B cell (primary cell): ENCODE results near the gene RASSF9.

Source experiments
- EZH2 ChIP-seq: IDR thresholded peaks from 2 replicates; pipeline ENCODE4 v1.6.1; 2012; ENCODE audit warnings: borderline replicate concordance, low read depth, mild to moderate bottlenecking, moderate library complexity, low read length; ENCODE audit not compliant: insufficient read depth, poor library complexity, severe bottlenecking
- TF ChIP-seq, protein P1 (sequence below): fragments of 200-600 bp; IDR thresholded peaks from one replicate; pipeline ENCODE4 v1.8.0; 2022; ENCODE audit warnings: antibody characterized with exemption, mild to moderate bottlenecking

DNA sequence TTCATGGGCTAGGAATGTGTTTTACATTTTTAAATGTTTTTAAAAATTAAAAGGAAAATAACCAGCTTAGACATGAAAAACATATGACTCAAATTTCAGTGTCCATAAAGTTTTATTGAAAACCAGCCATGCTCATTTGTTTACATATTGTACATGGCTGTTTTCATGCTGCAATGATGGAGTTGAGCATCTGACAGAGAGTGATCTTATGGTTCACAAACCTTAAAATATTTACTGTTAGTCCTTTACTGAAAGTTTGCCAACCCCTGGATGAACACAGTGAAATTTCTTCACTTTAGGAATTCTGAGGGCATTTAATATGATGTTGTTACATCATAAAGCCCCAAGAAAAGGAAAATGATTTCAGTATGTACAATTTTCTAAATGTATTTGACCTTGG lies 16.1 kb downstream of the RASSF9 start:
- TF ChIP-seq, protein P1, sequence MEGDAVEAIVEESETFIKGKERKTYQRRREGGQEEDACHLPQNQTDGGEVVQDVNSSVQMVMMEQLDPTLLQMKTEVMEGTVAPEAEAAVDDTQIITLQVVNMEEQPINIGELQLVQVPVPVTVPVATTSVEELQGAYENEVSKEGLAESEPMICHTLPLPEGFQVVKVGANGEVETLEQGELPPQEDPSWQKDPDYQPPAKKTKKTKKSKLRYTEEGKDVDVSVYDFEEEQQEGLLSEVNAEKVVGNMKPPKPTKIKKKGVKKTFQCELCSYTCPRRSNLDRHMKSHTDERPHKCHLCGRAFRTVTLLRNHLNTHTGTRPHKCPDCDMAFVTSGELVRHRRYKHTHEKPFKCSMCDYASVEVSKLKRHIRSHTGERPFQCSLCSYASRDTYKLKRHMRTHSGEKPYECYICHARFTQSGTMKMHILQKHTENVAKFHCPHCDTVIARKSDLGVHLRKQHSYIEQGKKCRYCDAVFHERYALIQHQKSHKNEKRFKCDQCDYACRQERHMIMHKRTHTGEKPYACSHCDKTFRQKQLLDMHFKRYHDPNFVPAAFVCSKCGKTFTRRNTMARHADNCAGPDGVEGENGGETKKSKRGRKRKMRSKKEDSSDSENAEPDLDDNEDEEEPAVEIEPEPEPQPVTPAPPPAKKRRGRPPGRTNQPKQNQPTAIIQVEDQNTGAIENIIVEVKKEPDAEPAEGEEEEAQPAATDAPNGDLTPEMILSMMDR: no peak
- no peak for TF ChIP-seq EZH2
